ENCODE results near the gene GNAI2.
"Not testable (repeated sequence)": the region's sequence is repeated elsewhere in the genome, so short reads cannot be mapped to it uniquely, and the experiment has no call there.

The GNAI2 gene

GRCh38 chr3:50204804-50205412, 31.1 kb upstream of the GNAI2 start, which contains the start of gene SLC38A3:
TSS of gene SLC38A3 (plus strand) at chr3:50205271. CDS start at chr3:50214200, 8,929 bp downstream.
- no peak for DNase-seq (ENCODE audit: low read depth)

- no peak for DNase-seq (ENCODE audit: low read depth)
Observed at GRCh38 chr3:50205413-50206276, 30.4 kb upstream of the GNAI2 start.

GRCh38 chr3:50207359-50208042, 28.5 kb upstream of the GNAI2 start:
- DNase-seq (ENCODE audit: low read depth) = no peak

- DNase-seq (ENCODE audit: low read depth) = no peak
Observed at GRCh38 chr3:50208677-50209344, 27.2 kb upstream of the GNAI2 start.

GRCh38 chr3:50210176-50210509, 25.9 kb upstream of the GNAI2 start:
- DNase-seq (ENCODE audit: low read depth) = no peak

GRCh38 chr3:50210510-50211367, 25.3 kb upstream of the GNAI2 start:
- no peak for DNase-seq (ENCODE audit: low read depth)

GRCh38 chr3:50211368-50211717, 24.7 kb upstream of the GNAI2 start:
- not testable (repeated sequence) for DNase-seq (ENCODE audit: low read depth)

- DNase-seq (ENCODE audit: low read depth) = no peak
Observed at GRCh38 chr3:50211930-50212329, 24.1 kb upstream of the GNAI2 start.

GRCh38 chr3:50212502-50212901, 23.5 kb upstream of the GNAI2 start:
- no peak for DNase-seq (ENCODE audit: low read depth)

GRCh38 chr3:50212971-50213370, 23.0 kb upstream of the GNAI2 start:
- DNase-seq (ENCODE audit: low read depth) = no peak

GRCh38 chr3:50213373-50213772, 22.6 kb upstream of the GNAI2 start:
- DNase-seq (ENCODE audit: low read depth) = no peak

- DNase-seq (ENCODE audit: low read depth) = no peak
Observed at GRCh38 chr3:50214824-50215223, 21.2 kb upstream of the GNAI2 start.

GRCh38 chr3:50215529-50215928, 20.5 kb upstream of the GNAI2 start:
- no peak for DNase-seq (ENCODE audit: low read depth)

GRCh38 chr3:50217681-50218080, 18.3 kb upstream of the GNAI2 start:
- DNase-seq (ENCODE audit: low read depth) = no peak

GRCh38 chr3:50218448-50218847, 17.6 kb upstream of the GNAI2 start:
- no peak for DNase-seq (ENCODE audit: low read depth)

- no peak for DNase-seq (ENCODE audit: low read depth)
Observed at GRCh38 chr3:50219285-50219684, 16.7 kb upstream of the GNAI2 start.

GRCh38 chr3:50220109-50220508, 15.9 kb upstream of the GNAI2 start:
- DNase-seq (ENCODE audit: low read depth) = no peak

- no peak for DNase-seq (ENCODE audit: low read depth)
Observed at GRCh38 chr3:50221051-50221410, 15.0 kb upstream of the GNAI2 start.

- DNase-seq (ENCODE audit: low read depth) = no peak
Observed at GRCh38 chr3:50221411-50222168, 14.4 kb upstream of the GNAI2 start.

- DNase-seq (ENCODE audit: low read depth) = no peak
Observed at GRCh38 chr3:50222169-50222528, 13.9 kb upstream of the GNAI2 start.

GRCh38 chr3:50224639-50225038, 11.4 kb upstream of the GNAI2 start:
- no peak for DNase-seq (ENCODE audit: low read depth)

Measured in activated gamma-delta T cell treated with anti-CD3 and anti-CD28 coated beads, Interleukin-2, amount 50 U/mL, for 16 hours (primary cell).